ENCODE results near the gene PCDH9.
"Not testable (repeated sequence)": the region's sequence is repeated elsewhere in the genome, so short reads cannot be mapped to it uniquely, and the experiment has no call there.

PCDH9 gene

DNA sequence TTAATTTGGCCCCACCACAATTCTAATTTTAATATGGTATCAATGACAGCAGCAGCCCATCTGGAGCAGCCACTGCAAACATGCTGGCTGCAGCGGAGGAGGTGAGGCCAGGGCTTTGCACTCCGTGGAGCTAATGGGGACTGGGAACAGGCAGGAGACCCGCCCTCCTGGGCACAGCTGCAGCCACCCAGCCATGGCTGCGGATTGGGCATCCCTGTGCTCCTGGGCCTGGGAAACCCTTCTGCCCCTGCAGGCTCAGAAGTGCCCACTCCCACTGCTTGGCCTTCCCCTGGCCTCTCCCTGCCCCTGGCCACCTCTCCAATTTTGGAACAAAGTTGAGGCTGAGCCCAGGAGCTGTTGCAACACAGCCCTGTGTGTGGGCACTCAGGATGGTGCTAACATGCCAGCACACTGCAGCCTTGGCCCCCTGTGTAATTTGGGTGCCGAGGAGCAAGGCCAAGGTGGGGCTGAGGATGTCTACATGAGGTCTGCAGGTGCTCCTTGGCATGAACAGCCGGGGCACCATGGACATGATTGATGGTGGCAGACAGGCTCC lies 123.6 kb downstream of the PCDH9 start:
- intact Hi-C loops (cut with DNase I) = no loop called here
- no peak for DNase-seq

- intact Hi-C loops (cut with DNase I) = no loop called here
- peak in 15 of 42 donors; percentile 30 to 79 (median 46) for DNase-seq
These were observed 128.2 kb downstream of the PCDH9 start for GRCh38 chr13:67101730-67102467.

- intact Hi-C loops (cut with DNase I) = no loop called here
- no peak for DNase-seq
These were observed 129.4 kb downstream of the PCDH9 start for GRCh38 chr13:67100730-67101129.

GRCh38 chr13:67099494-67099893 lies 130.6 kb downstream of the PCDH9 start:
- intact Hi-C loops (cut with DNase I) = no loop called here
- no peak for DNase-seq

DNA sequence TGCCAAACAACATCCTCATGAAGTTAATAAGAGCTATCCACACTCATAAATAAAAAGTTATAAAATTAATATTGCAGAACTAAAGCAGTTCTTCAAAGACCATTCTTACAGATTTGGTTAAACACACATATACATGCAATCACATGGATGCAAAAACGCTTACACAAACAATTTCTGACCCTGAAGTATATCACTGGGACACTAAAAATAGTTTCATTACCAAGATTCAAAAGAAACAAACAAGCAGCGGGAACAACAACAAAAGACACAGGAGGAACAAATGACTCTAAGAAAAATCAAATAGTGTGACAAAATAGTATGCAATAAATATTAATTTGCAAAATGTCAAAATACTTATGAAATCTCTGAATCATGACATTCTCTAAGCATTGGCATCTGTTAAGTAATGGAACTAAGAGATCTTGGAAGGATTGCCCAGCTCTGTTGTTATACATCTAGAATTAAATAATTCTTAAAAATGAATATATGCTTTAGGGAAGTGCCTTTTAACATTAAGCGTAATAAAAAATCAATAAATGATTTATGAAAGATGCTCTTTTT lies 132.2 kb downstream of the PCDH9 start:
- intact Hi-C loops (cut with DNase I) = no loop called here
- DNase-seq = no peak

DNA sequence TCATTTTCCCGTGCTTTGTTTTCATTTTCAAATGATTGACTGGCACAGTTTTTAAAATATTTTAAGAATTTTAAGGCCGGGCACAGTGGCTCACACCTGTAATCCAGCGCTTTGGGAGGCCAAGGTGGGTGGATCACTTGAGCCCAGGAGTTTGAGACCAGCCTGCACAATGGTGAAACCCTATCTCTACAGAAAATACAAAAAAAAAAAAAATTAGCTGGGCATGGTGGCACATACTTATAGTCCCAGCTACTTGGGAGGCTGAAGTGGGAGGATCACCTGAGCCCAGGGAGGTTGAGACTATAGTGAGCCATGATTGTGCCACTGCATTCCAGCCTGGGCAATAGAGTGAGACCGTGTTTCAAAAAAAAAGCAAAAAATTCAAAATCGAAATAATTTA lies 133.2 kb downstream of the PCDH9 start:
- intact Hi-C loops (cut with DNase I); DNase-seq: not testable (repeated sequence)

DNA sequence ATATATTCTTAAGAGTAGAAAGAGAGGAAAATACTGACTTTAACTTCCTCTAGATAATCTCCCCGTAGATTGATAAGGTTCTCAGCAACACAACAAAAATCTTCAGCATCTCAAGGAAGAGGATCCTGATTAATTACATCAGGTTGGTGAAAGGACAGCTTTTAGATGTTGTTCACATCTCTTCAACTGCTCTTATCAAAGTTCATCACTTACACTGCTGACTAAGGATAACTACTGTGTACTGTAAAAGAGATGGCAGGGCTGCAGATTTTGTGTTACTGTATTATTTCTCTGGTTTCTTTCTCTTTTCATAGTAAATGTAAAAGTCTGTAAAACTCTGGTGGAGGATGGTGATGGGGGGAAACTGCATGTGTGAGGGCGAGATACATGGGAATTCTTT lies 133.7 kb downstream of the PCDH9 start:
- intact Hi-C loops (cut with DNase I) = no loop called here
- no peak for DNase-seq

- intact Hi-C loops (cut with DNase I) = no loop called here
- DNase-seq = no peak
These were observed 134.5 kb downstream of the PCDH9 start for GRCh38 chr13:67095621-67096020.

DNA sequence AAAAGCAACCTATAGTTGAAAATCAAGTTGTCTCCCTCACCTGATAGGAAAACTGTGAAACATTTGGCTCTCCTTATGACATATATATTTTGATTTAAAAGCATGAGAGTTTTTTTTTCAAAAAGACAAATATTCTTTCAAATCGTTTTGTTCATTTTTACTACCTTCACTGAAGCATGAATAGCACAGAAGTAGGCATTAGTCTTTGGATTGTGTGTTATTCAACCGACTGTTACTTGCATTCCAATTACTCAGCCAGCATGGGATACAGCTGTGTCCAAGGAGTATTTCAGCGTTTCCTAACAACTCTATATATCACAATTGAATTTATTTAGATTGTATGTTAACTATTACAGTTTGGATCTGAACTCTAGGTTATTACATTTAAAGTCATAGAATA lies 135.2 kb downstream of the PCDH9 start:
- DNase-seq = no peak
- intact Hi-C loops (cut with DNase I) = no loop called here

GRCh38 chr13:67094078-67094477 lies 136.1 kb downstream of the PCDH9 start:
- intact Hi-C loops (cut with DNase I) = no loop called here
- no peak for DNase-seq

- DNase-seq = no peak
- intact Hi-C loops (cut with DNase I) = no loop called here
These were observed 138.5 kb downstream of the PCDH9 start for GRCh38 chr13:67091603-67092002.

- no peak for DNase-seq
- intact Hi-C loops (cut with DNase I) = no loop called here
These were observed 139.3 kb downstream of the PCDH9 start for GRCh38 chr13:67090856-67091255.

GRCh38 chr13:67087527-67087926 lies 142.6 kb downstream of the PCDH9 start:
- DNase-seq = no peak
- intact Hi-C loops (cut with DNase I) = no loop called here

DNA sequence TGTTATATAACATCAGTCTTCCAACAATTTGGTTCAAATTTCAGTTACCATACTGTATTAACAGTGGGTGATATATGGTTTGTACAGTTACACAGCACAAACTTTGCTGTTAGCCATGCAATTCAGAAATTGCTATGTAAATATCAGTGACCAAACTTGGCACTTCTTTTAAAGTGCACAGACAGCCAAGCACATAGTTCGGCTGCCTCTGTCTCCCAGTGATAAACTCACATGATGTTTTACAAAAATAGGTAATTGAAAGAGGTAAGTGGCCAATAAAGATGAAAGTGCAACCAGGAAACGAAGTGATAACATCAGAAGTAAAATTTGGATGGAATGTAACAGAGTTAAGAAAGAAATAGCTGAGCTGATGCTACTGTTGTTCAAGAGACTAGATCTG lies 143.9 kb downstream of the PCDH9 start:
- intact Hi-C loops (cut with DNase I) = no loop called here
- no peak for DNase-seq

DNA sequence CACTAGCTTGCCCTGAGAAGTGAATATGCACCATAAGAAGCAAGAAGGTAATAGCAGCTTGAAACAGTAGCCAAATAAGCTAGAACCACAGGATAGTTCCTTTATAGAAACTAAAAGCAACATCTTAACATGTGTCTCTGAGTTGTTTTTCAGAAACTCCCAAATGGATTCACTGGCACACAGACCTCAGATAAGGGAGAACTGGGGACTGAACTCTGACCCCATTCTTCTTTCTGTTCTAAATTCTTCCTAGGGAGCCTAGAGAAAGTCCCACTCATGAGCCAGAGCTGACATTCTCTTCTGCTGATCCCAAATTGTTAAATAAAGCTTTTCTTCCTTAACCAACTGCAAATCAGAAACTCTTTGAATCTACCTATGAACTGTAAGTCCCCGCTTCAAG lies 146.1 kb downstream of the PCDH9 start:
- intact Hi-C loops (cut with DNase I) = no loop called here
- DNase-seq = no peak

DNA sequence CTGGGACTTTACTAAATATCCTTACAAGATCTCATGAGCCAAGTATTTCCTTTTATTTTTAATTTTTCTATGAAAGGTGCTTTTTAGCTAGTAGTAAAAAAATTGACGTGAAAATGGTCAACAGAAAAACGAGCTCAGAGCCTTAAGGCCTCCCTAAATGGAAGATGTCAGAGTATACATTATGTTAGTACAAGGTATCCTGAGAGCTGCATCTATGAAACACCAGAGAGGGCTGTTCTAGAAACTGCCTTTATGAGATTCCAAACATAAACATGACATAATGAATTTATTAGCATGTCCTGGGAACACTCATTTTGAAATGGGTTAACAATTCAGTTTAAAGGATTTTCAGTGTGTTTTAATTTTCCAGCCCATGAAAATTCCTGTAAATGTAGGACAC lies 146.6 kb downstream of the PCDH9 start:
- intact Hi-C loops (cut with DNase I) = no loop called here
- no peak for DNase-seq

- no peak for DNase-seq
- intact Hi-C loops (cut with DNase I) = no loop called here
These were observed 149.8 kb downstream of the PCDH9 start for GRCh38 chr13:67080351-67080750.

DNA sequence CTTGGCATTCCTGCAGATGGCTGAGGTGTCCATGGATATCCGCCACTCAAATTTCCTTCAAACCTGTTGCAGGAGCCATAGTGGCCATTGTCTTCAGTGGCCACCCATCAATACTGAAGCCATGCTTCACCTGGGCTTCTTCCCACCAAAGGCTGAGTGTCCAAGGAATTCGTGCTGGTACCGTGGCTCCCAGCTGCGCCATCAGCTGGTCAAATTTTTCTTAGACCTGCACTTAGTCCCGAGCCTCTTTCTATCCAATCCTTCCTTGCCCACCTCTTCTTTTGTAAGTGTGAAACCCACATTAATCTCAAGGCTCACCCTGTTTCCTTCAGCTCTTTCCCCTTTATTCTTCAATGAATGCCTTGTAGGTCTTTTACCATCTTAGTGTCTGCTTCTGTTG lies 152.1 kb downstream of the PCDH9 start:
- no peak for DNase-seq
- intact Hi-C loops (cut with DNase I) = loop anchor here (10.0 kb wide), 2 partner anchors 83 to 147 kb away; no protein-coding TSS in a partner anchor

- DNase-seq = no peak
These were observed 153.0 kb downstream of the PCDH9 start for GRCh38 chr13:67077132-67077531.

GRCh38 chr13:67076378-67076777 lies 153.8 kb downstream of the PCDH9 start:
- intact Hi-C loops (cut with DNase I) = loop anchor here (10.0 kb wide), 2 partner anchors 82 to 148 kb away; no protein-coding TSS in a partner anchor
- peak in 9 of 42 donors; percentile 17 to 60 (median 31) for DNase-seq

More at GRCh38 chr13:67077132-67077531, 153.0 kb downstream of the PCDH9 start:
- intact Hi-C loops (cut with DNase I) = loop anchor here (10.0 kb wide), 2 partner anchors 82 to 148 kb away; no protein-coding TSS in a partner anchor

Data from head of caudate nucleus (tissue), 42 donors.